OCI-LY1 (cell line): ENCODE results near the gene USP13.

Experiments
- EZH2 ChIP-seq: fragments of 200-600 bp; sonication (generic), shearing (Covaris generic); IDR thresholded peaks from 2 replicates; pipeline ENCODE4 v1.8.0; 2017; ENCODE audit warnings: borderline replicate concordance, mixed run types, mild to moderate bottlenecking, antibody characterized with exemption, low read length, moderate library complexity, mixed read lengths
- TF ChIP-seq, protein P1 (sequence below): fragments of 200-600 bp; sonication (generic), shearing (Covaris generic); IDR thresholded peaks from 2 replicates; pipeline ENCODE4 v1.5.1; 2017; ENCODE audit warnings: mild to moderate bottlenecking, antibody characterized with exemption, low read length, moderate library complexity, mixed read lengths

- TF ChIP-seq EZH2 = no peak
- TF ChIP-seq, protein P1, sequence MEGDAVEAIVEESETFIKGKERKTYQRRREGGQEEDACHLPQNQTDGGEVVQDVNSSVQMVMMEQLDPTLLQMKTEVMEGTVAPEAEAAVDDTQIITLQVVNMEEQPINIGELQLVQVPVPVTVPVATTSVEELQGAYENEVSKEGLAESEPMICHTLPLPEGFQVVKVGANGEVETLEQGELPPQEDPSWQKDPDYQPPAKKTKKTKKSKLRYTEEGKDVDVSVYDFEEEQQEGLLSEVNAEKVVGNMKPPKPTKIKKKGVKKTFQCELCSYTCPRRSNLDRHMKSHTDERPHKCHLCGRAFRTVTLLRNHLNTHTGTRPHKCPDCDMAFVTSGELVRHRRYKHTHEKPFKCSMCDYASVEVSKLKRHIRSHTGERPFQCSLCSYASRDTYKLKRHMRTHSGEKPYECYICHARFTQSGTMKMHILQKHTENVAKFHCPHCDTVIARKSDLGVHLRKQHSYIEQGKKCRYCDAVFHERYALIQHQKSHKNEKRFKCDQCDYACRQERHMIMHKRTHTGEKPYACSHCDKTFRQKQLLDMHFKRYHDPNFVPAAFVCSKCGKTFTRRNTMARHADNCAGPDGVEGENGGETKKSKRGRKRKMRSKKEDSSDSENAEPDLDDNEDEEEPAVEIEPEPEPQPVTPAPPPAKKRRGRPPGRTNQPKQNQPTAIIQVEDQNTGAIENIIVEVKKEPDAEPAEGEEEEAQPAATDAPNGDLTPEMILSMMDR = no peak
Measured at GRCh38 chr3:179825527-179826246, 172.8 kb downstream of the USP13 start.
